Stomach (tissue), 4 donors: Measurements from ENCODE around the gene ARHGAP26.

Experiments
- POLR2A ChIP-seq, 4 donors: fragments of 450-650 bp; IDR thresholded peaks; one replicate each; pipeline ENCODE4 v1.6.1; 2016; ENCODE audit warnings: antibody characterized with exemption in 4 of 4, control low read depth in 2 of 4, mild to moderate bottlenecking in 1 of 4, moderate library complexity in 1 of 4
- POLR2AphosphoS5 ChIP-seq, 3 donors: sonication (generic); formaldehyde crosslinking; IDR thresholded peaks; one replicate each; pipeline ENCODE4 v1.6.1; 2016; ENCODE audit warnings: antibody characterized with exemption in 3 of 3
- TF ChIP-seq, protein P1 (sequence below), 7 experiments: fragments of 450-650 bp in 4 of 7; fragments of 200-600 bp in 3 of 7; sonication (generic) in 3 of 7; IDR thresholded peaks; one replicate each; pipeline ENCODE4 v1.5.1; 2016 to 2019; ENCODE audit warnings: antibody characterized with exemption in 7 of 7, control low read depth in 2 of 7, mild to moderate bottlenecking in 1 of 7

DNA sequence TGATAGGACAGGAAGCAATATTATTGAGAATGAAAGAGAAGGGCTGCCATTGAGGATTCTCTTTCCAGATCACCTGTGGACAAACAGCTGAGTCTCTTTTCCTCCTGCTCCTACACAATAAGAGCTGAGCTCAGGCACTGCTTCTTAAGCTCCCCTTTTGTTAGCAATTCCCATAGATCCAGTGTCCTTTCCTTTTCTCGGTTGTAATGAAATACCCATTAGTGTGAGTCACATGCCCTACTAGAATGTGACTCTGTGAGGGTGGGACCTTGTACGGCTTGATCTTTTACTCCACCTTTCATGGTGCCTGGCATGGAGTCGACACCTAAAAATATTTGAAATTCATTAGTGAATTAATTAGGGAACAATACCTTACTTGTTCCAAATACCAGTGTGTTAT lies 364.1 kb downstream of the ARHGAP26 start:
- TF ChIP-seq, protein P1, sequence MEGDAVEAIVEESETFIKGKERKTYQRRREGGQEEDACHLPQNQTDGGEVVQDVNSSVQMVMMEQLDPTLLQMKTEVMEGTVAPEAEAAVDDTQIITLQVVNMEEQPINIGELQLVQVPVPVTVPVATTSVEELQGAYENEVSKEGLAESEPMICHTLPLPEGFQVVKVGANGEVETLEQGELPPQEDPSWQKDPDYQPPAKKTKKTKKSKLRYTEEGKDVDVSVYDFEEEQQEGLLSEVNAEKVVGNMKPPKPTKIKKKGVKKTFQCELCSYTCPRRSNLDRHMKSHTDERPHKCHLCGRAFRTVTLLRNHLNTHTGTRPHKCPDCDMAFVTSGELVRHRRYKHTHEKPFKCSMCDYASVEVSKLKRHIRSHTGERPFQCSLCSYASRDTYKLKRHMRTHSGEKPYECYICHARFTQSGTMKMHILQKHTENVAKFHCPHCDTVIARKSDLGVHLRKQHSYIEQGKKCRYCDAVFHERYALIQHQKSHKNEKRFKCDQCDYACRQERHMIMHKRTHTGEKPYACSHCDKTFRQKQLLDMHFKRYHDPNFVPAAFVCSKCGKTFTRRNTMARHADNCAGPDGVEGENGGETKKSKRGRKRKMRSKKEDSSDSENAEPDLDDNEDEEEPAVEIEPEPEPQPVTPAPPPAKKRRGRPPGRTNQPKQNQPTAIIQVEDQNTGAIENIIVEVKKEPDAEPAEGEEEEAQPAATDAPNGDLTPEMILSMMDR (IDR thresholded peaks at IDR 0.05): no peak
- TF ChIP-seq POLR2AphosphoS5 (IDR thresholded peaks at IDR 0.05) (no peak), POLR2A (IDR thresholded peaks at IDR 0.05) (no peak)
